HG02852 (cell line): ENCODE results near the gene SLC35B2.

Source experiments
- ATAC-seq: cut with Tn5 transposase; IDR thresholded peaks from one replicate; pipeline ENCODE4 v1.9.1; 2021; ENCODE audit warnings: mild to moderate bottlenecking, moderate library complexity; ENCODE audit not compliant: unreplicated experiment

Gene SLC35B2

GRCh38 chr6:44255105-44255808 lies 2.1 kb downstream of the SLC35B2 start:
- no peak for ATAC-seq

- ATAC-seq, result no peak
Measured at GRCh38 chr6:44254191-44255104, 2.9 kb downstream of the SLC35B2 start.

GRCh38 chr6:44253307-44254101 lies 3.8 kb downstream of the SLC35B2 start:
- ATAC-seq, result no peak

GRCh38 chr6:44251576-44252524 lies 5.5 kb downstream of the SLC35B2 start:
- no peak for ATAC-seq

GRCh38 chr6:44250718-44251123 lies 6.6 kb downstream of the SLC35B2 start:
- ATAC-seq, result no peak

- ATAC-seq, result no peak
Measured at GRCh38 chr6:44250067-44250717, 7.1 kb downstream of the SLC35B2 start.

GRCh38 chr6:44249082-44249748 lies 8.1 kb downstream of the SLC35B2 start:
- no peak for ATAC-seq

- ATAC-seq, result no peak
Measured at GRCh38 chr6:44248579-44248978, 8.7 kb downstream of the SLC35B2 start.

GRCh38 chr6:44247338-44248302 lies 9.7 kb downstream of the SLC35B2 start:
- ATAC-seq, result peak; percentile 29

- ATAC-seq, result peak; percentile 63
Measured at GRCh38 chr6:44246663-44247337, 10.5 kb downstream of the SLC35B2 start, which contains the start of gene HSP90AB1. TSS of gene HSP90AB1 (plus strand) at chr6:44247101. CDS start at chr6:44248630, 1,529 bp downstream.

GRCh38 chr6:44245912-44246662 lies 11.2 kb downstream of the SLC35B2 start:
- peak; percentile 52 for ATAC-seq

- no peak for ATAC-seq
Measured at GRCh38 chr6:44245391-44245911, 11.9 kb downstream of the SLC35B2 start.

- no peak for ATAC-seq
Measured at GRCh38 chr6:44243345-44243744, 14.0 kb downstream of the SLC35B2 start.

GRCh38 chr6:44238687-44239350 lies 18.5 kb downstream of the SLC35B2 start:
- no peak for ATAC-seq

- ATAC-seq, result peak; percentile 84
Measured at GRCh38 chr6:44237813-44238433, 19.4 kb downstream of the SLC35B2 start.
